ENCODE measurements around the gene EPHB1.

DNA sequence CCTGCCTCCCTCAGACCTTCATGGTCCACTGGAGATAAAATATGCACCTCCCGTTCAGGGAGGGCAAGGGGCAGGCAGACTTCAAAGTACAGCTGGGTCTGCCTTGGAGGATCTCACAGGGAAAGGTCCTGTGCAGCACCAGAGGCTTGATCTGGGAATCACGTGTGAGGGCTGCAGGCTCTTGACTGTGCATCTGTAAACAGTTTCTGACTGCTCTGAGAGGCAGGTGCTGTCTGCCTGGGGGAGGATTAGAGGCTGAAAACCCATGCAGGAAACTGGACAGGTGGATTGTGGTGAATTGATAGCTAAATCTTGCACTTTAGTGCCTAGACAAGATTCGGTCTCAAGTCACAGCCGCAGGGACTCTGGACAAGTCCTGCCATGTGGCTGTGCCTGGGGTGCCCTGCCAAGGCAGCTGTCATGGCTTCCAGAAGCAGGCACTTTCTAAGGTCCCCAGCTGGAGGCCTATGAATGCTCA is 239.3 kb downstream of the EPHB1 start:
- TF ChIP-seq, protein P1, sequence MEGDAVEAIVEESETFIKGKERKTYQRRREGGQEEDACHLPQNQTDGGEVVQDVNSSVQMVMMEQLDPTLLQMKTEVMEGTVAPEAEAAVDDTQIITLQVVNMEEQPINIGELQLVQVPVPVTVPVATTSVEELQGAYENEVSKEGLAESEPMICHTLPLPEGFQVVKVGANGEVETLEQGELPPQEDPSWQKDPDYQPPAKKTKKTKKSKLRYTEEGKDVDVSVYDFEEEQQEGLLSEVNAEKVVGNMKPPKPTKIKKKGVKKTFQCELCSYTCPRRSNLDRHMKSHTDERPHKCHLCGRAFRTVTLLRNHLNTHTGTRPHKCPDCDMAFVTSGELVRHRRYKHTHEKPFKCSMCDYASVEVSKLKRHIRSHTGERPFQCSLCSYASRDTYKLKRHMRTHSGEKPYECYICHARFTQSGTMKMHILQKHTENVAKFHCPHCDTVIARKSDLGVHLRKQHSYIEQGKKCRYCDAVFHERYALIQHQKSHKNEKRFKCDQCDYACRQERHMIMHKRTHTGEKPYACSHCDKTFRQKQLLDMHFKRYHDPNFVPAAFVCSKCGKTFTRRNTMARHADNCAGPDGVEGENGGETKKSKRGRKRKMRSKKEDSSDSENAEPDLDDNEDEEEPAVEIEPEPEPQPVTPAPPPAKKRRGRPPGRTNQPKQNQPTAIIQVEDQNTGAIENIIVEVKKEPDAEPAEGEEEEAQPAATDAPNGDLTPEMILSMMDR (IDR thresholded peaks at IDR 0.05 in 2 of 3, conservative IDR thresholded peaks at IDR 0.05 in 1 of 3; ENCODE audit: borderline replicate concordance in 1 of 3, insufficient read depth in 1 of 3, low read depth in 2 of 3, low read length in 2 of 3), result no peak
- TF ChIP-seq POLR2AphosphoS5 (IDR thresholded peaks at IDR 0.05; ENCODE audit: low read depth, low read length), result no peak
- TF ChIP-seq JUND (IDR thresholded peaks at IDR 0.05), result no peak
- TF ChIP-seq EZH2 (IDR thresholded peaks at IDR 0.05), result no peak
- TF ChIP-seq SIN3A (IDR thresholded peaks at IDR 0.05; ENCODE audit: low read depth), result no peak
- no peak for TF ChIP-seq POLR2A (IDR thresholded peaks at IDR 0.05; ENCODE audit: borderline replicate concordance, extremely low read depth, insufficient read depth, insufficient read length)
- no peak for TF ChIP-seq SRF (IDR thresholded peaks at IDR 0.05; ENCODE audit: low read depth)
- no peak for TF ChIP-seq ZNF274 (IDR thresholded peaks at IDR 0.05; ENCODE audit: low read depth, low read length)
- no peak for TF ChIP-seq RAD21 (IDR thresholded peaks at IDR 0.05; ENCODE audit: low read depth)
- TF ChIP-seq, protein P2, sequence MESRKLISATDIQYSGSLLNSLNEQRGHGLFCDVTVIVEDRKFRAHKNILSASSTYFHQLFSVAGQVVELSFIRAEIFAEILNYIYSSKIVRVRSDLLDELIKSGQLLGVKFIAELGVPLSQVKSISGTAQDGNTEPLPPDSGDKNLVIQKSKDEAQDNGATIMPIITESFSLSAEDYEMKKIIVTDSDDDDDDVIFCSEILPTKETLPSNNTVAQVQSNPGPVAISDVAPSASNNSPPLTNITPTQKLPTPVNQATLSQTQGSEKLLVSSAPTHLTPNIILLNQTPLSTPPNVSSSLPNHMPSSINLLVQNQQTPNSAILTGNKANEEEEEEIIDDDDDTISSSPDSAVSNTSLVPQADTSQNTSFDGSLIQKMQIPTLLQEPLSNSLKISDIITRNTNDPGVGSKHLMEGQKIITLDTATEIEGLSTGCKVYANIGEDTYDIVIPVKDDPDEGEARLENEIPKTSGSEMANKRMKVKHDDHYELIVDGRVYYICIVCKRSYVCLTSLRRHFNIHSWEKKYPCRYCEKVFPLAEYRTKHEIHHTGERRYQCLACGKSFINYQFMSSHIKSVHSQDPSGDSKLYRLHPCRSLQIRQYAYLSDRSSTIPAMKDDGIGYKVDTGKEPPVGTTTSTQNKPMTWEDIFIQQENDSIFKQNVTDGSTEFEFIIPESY (IDR thresholded peaks at IDR 0.05; ENCODE audit: extremely low read depth, insufficient replicate concordance, low read length), result no peak

Measured in HCT116 (cell line).